Endothelial cell (in vitro differentiated cells): ENCODE results near the gene IGFLR1. TPM values are rescaled to one million over a fixed set of nuclear protein-coding genes. Genes with fewer than 3 reads are reported as not detected.

Source experiments
- DNase-seq: peaks from one replicate; pipeline ENCODE4 v3.0.0; 2021; ENCODE audit warnings: low spot score
- H3K27ac Mint-ChIP-seq: one replicate; pipeline ENCODE4 v1.8.0; 2021; ENCODE audit warnings: mixed read lengths, inconsistent platforms; ENCODE audit not compliant: unreplicated experiment
- H3K27me3 Mint-ChIP-seq: one replicate; pipeline ENCODE4 v1.8.0; 2021; ENCODE audit warnings: mild to moderate bottlenecking, moderate library complexity, mixed read lengths, inconsistent platforms; ENCODE audit not compliant: unreplicated experiment
- H3K36me3 Mint-ChIP-seq: one replicate; pipeline ENCODE4 v1.8.0; 2021; ENCODE audit warnings: mild to moderate bottlenecking, low read depth, mixed read lengths, inconsistent platforms; ENCODE audit not compliant: unreplicated experiment
- H3K4me1 Mint-ChIP-seq: one replicate; pipeline ENCODE4 v1.8.0; 2021; ENCODE audit warnings: mild to moderate bottlenecking, mixed read lengths, inconsistent platforms; ENCODE audit not compliant: unreplicated experiment
- H3K4me3 Mint-ChIP-seq: one replicate; pipeline ENCODE4 v1.8.0; 2021; ENCODE audit warnings: mild to moderate bottlenecking, mixed read lengths, inconsistent platforms; ENCODE audit not compliant: unreplicated experiment
- H3K9me3 Mint-ChIP-seq: one replicate; pipeline ENCODE4 v1.8.0; 2021; ENCODE audit warnings: mixed read lengths, inconsistent platforms; ENCODE audit not compliant: unreplicated experiment
- total RNA-seq: library from RNA; stranded (reverse); fragmentation: NEBNext Ultra II Directional; extraction: Animal tissue kit (Norgen Biotek cat#: 25700); gene quantifications from one replicate; pipeline ENCODE4 v1.2.1, GENCODE V29; 2021; ENCODE audit not compliant: unreplicated experiment
- TF ChIP-seq, protein P1 (sequence below): fragments of 200-600 bp; sonication (generic); IDR thresholded peaks from one replicate; pipeline ENCODE4 v1.5.0; 2021; ENCODE audit warnings: antibody characterized with exemption; ENCODE audit not compliant: unreplicated experiment

The IGFLR1 gene
- total RNA-seq, 1 donor from 2014 or later = 3.2 TPM

GRCh38 chr19:35715355-35715809 is 26.9 kb downstream of the IGFLR1 start:
- no peak overlapping the region for H3K27ac Mint-ChIP-seq
- no peaks in the 10 kb centered on the region for H3K9me3 Mint-ChIP-seq
- peaks cover 22% of the 10 kb centered on the region for H3K4me1 Mint-ChIP-seq
- peaks cover 4% of the 10 kb centered on the region for H3K36me3 Mint-ChIP-seq
- TF ChIP-seq, protein P1, sequence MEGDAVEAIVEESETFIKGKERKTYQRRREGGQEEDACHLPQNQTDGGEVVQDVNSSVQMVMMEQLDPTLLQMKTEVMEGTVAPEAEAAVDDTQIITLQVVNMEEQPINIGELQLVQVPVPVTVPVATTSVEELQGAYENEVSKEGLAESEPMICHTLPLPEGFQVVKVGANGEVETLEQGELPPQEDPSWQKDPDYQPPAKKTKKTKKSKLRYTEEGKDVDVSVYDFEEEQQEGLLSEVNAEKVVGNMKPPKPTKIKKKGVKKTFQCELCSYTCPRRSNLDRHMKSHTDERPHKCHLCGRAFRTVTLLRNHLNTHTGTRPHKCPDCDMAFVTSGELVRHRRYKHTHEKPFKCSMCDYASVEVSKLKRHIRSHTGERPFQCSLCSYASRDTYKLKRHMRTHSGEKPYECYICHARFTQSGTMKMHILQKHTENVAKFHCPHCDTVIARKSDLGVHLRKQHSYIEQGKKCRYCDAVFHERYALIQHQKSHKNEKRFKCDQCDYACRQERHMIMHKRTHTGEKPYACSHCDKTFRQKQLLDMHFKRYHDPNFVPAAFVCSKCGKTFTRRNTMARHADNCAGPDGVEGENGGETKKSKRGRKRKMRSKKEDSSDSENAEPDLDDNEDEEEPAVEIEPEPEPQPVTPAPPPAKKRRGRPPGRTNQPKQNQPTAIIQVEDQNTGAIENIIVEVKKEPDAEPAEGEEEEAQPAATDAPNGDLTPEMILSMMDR = no peak
- no peak overlapping the region for H3K4me3 Mint-ChIP-seq
- DNase-seq = no peak
- H3K27me3 Mint-ChIP-seq = peaks cover 13% of the 10 kb centered on the region

GRCh38 chr19:35714601-35715354 is 27.5 kb downstream of the IGFLR1 start:
- TF ChIP-seq, protein P1 = no peak
- H3K4me3 Mint-ChIP-seq = peak overlapping the region; percentile 62
- peaks cover 9% of the 10 kb centered on the region for H3K27me3 Mint-ChIP-seq
- no peaks in the 10 kb centered on the region for H3K9me3 Mint-ChIP-seq
- peak overlapping the region; percentile 9 for H3K27ac Mint-ChIP-seq
- DNase-seq = no peak
- H3K36me3 Mint-ChIP-seq = no peaks in the 10 kb centered on the region
- H3K4me1 Mint-ChIP-seq = peaks cover 22% of the 10 kb centered on the region

DNA sequence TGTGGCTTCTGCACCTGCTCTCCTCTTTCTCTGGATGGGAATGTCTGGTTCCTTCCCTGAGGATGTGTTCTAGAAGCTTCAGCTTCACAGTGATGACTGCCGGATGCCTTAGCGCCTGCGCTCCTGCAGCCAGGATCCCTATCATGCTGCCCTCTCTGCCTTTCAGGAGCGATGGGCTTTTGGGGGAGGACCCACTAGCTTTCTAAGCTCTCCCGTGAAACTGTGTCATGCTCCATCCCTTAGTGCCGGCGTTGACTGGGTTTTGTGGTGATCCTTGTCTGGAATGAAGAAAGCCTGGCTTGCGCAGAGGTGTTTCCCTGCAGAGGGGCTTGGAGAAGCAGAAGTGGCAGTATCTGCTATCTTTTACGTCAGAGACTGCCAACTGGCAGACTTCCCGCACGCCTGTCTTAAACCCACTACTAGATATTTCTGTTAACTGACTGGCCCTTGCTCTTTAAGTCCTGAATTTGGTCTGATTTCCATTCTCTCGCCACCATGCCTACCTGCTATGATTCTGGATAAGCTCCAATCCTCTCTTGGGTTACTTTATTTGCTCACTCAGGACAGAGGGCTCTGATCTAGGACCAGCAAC is 28.3 kb downstream of the IGFLR1 start:
- no peak for DNase-seq
- H3K36me3 Mint-ChIP-seq = no peaks in the 10 kb centered on the region
- H3K27me3 Mint-ChIP-seq = peaks cover 9% of the 10 kb centered on the region
- no peaks in the 10 kb centered on the region for H3K9me3 Mint-ChIP-seq
- H3K4me3 Mint-ChIP-seq = peak overlapping the region; percentile 21
- peak overlapping the region; percentile 9 for H3K27ac Mint-ChIP-seq
- peaks cover 16% of the 10 kb centered on the region for H3K4me1 Mint-ChIP-seq
- TF ChIP-seq, protein P1 = no peak

- peak overlapping the region; percentile 21 for H3K4me3 Mint-ChIP-seq
- H3K9me3 Mint-ChIP-seq = no peaks in the 10 kb centered on the region
- H3K27ac Mint-ChIP-seq = no peak overlapping the region
- no peak for DNase-seq
- H3K36me3 Mint-ChIP-seq = no peaks in the 10 kb centered on the region
- peaks cover 9% of the 10 kb centered on the region for H3K27me3 Mint-ChIP-seq
- TF ChIP-seq, protein P1 = no peak
- peaks cover 12% of the 10 kb centered on the region for H3K4me1 Mint-ChIP-seq
Observed at GRCh38 chr19:35713506-35713850, 28.8 kb downstream of the IGFLR1 start.
